Measurements from ENCODE around the gene MAPKAPK2.

DNA sequence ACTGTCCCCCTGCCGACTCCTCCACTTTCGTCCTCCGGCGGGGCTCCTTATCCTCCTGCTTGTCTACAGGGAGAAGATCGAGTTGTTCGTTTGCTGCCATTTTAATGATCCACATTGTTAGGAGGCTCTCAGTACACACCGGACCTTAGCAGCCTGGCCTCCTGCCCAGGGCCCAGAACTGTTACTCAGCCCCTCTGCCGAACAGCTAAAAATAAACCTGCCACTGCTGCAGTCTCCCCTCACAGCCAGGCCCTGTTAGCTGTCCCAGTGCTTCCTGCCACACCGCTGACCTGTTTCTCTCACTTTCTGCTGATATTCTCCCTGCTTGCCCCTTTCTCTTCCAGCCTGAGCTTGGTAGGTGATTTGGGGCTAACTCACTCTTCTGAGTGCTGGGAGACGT is 8.3 kb downstream of the MAPKAPK2 start:
- no peak for TF ChIP-seq ATF3 (IDR thresholded peaks at IDR 0.05)
- TF ChIP-seq EGR1 (IDR thresholded peaks at IDR 0.05; ENCODE audit: low read depth) = no peak
- no peak for TF ChIP-seq CTCF (IDR thresholded peaks at IDR 0.05 in 2 of 3, conservative IDR thresholded peaks at IDR 0.05 in 1 of 3; ENCODE audit: borderline replicate concordance in 1 of 3, insufficient read depth in 1 of 3, low read depth in 2 of 3, low read length in 2 of 3)
- TF ChIP-seq SP1 (IDR thresholded peaks at IDR 0.05; ENCODE audit: low read depth) = no peak
- no peak for TF ChIP-seq EZH2phosphoT487 (IDR thresholded peaks at IDR 0.05; ENCODE audit: borderline replicate concordance)
- no peak for TF ChIP-seq REST (IDR thresholded peaks at IDR 0.05; ENCODE audit: low read depth)
- no peak for TF ChIP-seq POLR2AphosphoS5 (IDR thresholded peaks at IDR 0.05; ENCODE audit: low read depth, low read length)
- no peak for TF ChIP-seq ZFX (IDR thresholded peaks at IDR 0.05)
- TF ChIP-seq MAX (IDR thresholded peaks at IDR 0.05) = no peak
- TF ChIP-seq POLR2A (IDR thresholded peaks at IDR 0.05; ENCODE audit: borderline replicate concordance, extremely low read depth, insufficient read depth, insufficient read length) = no peak
- no peak for TF ChIP-seq JUND (IDR thresholded peaks at IDR 0.05)
